HG03103 (cell line): Measurements from ENCODE around the gene TFEB.

Source experiments
- ATAC-seq: cut with Tn5 transposase; IDR thresholded peaks from one replicate; pipeline ENCODE4 v1.9.1; 2021; ENCODE audit warnings: low read depth; ENCODE audit not compliant: unreplicated experiment

The TFEB gene

DNA sequence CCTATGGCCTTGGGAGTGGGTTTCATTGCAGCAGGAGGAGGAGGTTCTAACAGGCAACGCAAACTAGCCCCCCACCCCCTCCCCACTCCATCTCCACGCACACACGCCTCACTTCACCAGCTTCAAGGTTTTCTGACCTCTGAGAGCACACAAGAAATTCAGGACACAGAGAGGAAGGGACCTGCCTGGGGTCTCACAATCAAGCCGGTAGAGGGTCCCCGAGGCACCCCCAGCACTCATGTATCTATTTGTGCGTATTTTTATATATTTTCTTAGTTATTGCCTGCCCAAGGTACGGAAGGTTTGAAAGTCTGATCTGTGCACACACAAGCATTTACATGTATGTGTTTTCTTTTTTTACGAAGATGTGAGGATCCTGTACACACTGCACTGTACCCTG is 80.2 kb downstream of the TFEB start:
- no peak for ATAC-seq

DNA sequence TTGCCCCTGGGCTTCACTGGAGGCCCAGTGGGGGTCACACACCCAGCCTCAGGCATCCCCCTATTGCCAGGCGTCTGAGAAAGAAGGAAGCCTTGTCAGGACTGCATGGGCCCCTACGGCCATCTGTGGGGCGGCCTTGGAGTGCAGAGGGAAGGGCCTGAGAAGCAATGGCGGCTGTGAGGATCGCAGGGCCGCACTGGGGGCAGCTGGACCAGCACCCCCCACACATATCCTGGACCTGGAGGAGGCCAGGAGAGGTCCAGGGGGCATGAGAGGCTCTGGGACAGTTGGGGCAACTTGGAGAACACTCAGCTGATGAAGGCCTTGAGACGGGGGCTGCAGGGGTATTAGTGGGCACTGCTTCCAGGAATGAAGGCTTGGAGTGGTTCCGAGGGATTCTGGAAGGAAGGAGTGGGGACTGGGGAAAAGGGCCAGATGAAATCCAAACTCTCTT is 80.7 kb downstream of the TFEB start:
- no peak for ATAC-seq

DNA sequence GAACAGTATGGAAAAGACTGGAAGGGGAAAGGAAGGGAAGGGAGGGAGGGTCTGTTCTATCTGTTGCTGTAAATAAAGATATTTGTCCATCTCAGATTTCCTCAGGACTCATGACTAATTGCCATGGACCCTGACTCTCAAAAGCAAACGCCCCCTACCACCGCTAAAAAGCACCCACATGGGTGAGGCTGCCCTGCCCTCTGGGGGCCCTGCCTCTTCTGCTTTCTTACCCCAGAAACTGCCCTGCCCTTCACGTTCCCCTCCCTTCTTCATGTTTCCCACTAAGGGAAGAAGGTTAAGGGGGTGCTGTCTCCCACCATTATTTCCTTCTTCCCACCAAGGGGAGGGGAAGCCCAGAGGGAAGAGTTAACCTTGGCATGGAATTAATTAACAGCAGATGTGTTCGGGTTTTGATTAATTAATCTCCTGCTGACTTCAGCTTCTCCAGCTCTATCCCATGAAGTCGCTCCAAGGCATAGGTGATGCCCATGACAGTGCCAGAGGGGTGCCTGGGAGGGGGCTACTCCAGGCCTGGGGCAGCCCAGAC is 81.2 kb downstream of the TFEB start:
- ATAC-seq, result no peak

DNA sequence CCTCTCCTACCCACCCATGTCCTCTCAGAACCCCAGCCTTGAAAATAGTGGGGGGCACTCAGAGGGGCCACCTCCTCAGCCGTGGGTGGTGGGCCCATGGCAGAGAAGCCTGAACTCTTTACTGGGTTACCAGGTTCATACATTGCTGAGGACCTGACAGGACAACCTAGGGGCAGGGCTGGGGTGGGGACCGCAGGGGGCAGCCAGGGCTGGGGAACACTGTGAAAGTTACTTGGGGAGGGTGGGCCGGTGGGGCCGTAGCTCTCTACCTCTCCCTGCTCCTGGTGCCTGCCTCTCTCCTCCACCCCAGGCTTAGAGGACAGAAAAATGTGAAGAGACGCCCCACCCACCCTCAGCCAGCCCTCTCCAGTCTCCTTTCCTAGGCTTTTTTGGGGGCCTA is 81.7 kb downstream of the TFEB start:
- ATAC-seq, result no peak

DNA sequence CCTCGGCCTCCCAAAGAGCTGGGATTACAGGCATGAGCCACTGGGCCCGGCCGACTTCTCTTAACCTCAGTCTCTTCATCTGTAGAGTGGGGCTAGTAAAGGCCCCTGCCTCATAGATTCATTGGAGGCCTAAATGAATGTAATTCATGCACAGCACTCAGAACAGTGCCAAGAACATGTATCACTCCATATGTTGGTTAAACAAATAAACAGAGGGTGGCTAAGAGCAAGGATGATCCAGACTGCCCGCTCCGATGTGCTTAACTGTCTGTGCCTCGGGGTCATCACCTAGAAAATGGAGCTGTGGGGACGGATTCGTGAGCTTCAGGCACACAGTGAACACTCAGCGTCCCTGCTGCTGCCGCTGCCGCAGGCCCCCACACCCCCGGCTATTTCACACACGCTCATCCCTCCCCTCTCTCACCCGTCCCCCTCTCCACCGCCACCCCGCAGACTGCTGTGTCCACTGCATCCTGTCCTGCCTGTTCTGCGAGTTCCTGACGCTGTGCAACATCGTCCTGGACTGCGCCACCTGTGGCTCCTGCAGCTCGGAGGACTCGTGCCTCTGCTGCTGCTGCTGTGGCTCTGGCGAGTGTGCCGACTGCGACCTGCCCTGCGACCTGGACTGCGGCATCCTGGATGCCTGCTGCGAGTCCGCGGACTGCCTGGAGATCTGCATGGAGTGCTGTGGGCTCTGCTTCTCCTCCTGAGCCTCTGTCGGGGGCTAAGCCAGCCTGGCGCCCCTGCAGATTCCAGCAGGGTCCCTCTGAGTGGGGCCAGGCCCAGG is 82.3 kb downstream of the TFEB start:
- no peak for ATAC-seq

DNA sequence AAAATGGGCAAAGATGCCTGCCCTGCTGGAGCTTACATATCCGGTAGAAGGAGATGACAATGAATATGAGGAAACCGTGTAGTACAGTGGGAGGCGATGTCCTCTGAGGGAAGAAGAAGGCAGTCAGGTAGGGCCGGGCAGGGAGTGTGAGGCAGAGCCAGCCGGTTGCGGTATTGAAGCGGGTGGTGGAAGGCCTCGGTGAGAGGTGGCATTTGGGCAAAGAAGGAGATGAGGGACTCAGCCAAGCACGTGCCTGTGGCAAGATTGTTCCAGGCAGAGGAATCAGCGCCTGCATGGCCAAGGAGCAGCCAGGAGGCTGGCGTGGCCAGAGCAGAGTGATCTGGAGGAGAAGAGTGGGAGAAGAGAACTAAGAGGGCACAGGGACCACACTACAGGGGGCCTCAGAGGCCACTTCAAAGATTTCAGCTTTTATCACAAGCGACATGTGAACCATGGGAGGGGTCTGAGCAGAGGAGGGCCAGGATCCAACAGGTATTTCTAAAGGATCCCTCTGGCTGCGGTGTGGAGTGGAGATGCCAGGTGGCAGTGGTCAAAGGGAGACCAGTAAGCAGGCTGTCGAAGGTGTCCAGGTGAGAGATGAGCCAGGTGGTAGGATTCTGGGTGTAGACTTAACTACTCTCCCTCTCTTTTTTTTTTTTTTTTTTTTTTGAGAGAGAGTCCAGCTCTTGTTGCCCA is 83.3 kb downstream of the TFEB start:
- ATAC-seq, result no peak

DNA sequence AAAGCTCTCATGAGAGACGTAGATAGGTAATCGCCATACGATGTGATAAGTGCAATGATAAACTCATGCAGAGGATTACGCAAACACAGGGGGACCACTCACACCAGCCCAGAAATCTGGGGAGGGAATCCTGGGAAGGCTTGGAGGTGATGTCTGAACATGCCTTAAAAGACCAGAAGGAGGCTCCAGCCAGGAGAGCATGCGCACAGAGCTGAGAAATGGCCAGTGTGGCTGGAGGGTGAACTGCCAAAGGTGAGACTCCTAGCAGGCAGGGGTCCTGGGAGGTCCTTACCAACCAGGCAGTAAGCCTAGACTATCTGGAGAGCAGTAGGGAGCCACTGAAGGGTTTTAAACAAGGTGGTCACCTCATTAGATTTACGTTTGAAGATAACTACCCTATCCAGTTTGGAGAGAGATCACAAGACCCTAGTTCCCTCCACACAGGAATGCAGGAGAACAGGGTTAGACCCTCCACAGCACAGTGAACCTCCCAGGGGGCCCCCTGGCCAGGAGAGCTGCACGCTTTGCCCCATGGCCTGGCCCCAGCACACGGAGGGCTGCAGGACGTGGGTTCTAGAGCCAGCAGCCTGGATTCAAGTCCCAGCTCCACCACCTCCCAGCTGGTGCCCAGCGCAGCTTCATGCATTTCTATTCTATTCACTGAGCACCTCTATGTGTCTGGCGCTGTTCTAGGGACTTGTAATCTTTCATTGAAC is 84.0 kb downstream of the TFEB start:
- no peak for ATAC-seq

DNA sequence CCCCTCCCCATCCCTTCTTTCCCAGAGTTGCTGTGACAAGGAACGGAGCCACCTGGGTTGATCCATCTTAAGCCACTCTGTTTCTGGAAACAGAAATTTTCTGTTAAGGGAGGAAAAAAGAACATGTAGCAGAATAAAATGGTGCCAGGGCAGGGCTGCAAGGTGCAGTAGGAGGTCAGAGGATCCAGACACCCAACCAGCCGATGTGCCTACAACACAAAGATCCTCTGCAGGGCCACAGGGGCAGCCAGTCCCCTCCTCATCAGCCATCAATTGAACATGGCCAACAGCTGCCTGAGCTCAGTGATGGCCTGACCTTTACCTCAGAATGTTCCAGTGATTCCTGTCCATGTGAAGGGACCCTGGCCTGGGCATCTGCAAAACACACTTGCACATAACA is 85.3 kb downstream of the TFEB start:
- ATAC-seq, result no peak

DNA sequence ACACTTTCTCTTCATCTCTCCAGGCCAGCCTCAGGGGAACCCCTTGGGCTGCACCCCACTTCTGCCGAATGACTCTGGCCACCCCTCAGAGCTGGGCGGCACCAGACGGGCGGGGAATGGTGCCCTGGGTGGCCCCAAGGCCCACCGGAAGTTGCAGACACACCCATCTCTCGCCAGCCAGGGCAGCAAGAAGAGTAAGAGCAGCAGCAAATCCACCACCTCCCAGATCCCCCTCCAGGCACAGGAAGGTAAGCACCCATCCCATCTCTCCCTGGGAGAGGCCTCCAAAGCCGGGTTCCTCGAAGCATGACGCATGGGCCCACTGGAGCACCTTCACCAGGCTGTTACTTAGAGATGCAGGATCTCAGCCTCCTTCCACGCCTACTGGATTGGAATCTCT is 85.8 kb downstream of the TFEB start:
- no peak for ATAC-seq

DNA sequence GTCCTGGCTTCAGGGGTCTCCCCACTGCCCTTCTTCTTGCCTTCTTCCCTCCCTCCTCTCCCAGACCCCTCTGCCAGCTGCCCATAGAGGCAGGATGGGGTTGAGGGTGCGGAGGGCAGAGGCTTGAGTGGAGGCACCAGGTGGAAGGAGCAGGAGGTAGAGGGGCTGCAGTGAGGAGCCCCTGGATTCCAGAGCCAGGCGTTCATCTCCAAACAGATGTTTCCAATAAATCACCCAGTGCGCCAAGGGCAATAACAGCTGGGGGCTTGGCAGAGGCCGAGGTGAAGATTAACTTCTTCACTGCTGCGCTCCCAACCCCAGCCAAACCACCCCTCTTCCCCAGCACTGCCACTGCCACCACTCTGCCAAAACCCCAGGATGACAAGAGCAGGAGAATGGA is 86.5 kb downstream of the TFEB start:
- no peak for ATAC-seq

DNA sequence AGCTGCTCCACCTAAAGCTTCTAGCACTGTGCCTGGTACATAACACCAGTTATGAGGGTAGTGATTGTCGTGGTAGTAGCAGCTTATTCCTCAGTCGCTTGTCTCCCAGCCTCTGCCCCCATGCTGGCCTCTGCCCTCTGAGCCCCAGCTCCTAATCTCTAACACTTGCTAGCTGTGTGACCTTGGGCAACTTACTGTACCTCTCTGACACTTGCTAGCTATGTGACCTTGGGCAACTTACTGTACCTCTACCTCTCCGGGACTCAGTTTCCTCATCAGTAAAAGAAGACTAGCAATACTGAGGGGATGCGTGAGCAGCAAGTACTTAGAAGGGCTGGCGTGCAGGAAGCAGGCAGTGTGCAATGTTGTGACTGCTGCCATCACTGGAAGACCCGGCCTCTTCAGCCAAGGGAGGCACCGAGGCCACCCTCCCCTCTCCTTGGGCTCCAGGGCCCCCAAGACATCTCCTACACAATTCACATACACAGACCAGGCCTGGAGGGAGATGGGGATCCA is 87.3 kb downstream of the TFEB start:
- ATAC-seq, result no peak

DNA sequence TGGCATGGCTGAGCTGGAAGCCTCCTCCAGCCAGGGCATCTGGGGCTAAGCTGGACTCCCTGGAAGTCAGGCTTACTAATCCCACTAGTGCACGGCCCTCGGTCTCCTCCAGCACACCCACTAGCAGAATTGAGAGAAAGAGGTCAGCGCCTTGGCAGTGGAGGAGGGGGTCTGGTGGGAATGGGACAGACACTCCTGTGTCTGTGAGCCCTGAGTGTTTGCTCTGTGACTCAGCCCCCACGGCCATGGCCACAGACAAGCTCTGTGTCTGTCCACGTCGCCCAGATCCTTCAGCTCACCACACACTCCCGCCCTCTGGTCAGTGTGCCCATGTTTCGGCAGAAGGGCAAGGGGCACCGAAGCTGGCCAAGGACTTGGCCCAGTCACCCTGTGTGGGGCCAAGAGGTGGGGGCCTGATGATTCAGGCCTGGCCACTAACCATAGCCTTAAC is 88.3 kb downstream of the TFEB start:
- ATAC-seq, result no peak

DNA sequence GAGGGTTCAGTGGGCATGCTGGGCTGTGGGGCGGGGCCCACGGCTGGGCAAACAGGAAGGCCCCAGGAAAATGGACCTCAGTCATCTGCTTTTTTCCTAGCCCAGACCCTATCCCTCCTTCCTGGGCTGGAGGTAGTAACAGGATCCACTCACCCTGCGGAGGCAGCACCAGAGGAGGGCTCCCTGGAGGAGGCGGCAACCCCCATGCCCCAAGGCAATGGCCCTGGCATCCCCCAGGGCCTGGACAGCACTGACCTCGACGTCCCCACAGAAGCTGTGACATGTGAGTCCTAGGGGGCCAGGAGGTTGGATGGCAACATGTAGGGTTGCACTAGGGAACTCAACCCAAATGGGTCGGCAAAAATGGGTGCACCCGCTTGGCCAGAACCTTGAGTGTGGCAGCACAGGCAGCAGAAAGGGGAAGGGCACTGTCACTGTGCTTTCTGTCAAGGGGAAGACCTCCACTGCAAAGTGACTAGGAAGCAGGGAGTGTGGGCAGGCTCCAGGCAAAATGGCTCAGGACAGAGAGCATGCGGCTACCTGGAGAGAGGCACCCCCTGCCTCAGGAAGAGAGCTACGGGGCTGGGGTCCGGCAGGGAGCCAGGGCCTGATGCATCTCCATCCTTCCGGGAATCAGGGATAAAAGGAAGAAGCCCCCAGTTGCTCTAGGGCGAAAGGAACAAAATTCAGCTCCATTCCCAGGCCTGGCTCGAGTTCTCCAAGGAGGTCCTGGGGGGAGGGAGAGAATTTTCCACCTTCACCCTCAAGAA is 89.2 kb downstream of the TFEB start:
- ATAC-seq, result no peak

DNA sequence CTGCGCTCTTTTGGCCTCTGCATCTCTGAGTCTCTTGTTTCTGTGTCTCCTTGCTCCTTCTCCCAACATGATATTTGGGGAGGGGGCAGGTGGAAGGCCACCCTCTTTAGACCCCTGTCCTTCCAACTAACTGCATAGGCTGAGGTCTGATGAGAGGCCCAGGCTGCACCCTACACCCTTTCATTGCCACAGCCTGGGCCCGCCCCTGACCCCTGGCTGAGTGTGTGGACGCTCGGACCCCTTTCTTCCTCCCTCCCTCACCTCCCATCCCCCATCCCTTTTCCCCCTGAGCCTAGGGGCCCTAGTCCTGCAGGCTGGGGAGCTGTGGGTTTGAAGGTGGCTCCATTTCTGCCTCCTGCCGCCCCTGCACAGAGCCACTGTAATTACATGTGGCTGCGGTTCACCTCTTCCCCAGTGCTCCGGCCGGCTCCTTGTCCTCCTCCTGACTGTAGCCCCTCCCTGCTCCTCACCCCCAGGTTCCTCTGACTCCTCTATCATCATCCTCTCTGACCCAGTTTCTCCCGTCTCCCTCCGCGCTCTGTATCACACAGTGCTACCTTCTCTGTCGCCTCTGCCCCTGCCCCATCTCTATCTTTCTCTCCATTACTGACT is 90.3 kb downstream of the TFEB start:
- ATAC-seq, result no peak

DNA sequence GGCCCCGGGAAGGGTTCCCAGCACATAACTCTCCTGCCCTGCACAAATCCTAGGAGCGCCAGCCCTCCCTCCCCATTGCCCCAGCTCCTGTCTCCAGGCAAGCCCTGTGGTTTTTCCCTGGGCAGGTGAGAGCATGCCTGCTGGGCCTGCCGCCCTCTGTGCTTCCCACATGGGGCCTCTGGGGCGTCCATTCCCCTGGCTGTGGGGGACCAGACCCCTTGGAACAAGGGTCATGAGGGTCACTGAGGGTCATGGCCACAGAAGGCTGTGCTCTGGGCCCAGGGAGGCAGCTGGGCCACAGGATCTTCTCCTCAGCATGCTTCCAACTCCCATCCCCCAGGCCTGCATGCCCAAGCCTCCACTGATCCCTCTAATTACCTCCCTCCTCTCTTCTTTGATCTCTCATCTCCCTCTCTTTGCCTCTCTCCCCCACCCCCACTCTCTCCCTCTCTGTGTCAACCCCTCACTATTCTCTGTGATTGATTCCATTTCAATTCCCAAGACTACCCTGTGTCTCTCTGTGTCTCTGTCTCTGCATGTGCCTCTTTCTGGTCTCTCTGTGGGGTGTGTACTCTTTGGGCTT is 91.0 kb downstream of the TFEB start:
- ATAC-seq, result no peak

DNA sequence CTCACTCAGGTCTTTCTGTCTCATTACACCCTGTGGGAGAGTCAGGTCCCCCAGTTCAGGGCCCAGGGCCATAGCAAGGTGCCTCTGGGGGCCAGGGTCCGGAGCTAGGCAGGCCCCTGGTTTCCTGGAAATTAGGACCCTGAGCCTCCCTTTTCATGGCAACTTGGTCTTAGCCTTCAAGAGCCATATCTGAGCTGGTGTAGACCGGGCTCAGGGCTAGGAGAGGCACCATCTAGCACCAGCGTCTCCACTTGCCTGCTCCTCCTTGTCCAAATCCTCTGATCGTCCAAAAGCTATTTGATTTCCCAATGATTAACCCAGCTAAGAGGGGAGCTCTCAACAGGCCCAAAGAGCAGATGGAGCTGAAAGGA is 91.5 kb downstream of the TFEB start:
- no peak for ATAC-seq

DNA sequence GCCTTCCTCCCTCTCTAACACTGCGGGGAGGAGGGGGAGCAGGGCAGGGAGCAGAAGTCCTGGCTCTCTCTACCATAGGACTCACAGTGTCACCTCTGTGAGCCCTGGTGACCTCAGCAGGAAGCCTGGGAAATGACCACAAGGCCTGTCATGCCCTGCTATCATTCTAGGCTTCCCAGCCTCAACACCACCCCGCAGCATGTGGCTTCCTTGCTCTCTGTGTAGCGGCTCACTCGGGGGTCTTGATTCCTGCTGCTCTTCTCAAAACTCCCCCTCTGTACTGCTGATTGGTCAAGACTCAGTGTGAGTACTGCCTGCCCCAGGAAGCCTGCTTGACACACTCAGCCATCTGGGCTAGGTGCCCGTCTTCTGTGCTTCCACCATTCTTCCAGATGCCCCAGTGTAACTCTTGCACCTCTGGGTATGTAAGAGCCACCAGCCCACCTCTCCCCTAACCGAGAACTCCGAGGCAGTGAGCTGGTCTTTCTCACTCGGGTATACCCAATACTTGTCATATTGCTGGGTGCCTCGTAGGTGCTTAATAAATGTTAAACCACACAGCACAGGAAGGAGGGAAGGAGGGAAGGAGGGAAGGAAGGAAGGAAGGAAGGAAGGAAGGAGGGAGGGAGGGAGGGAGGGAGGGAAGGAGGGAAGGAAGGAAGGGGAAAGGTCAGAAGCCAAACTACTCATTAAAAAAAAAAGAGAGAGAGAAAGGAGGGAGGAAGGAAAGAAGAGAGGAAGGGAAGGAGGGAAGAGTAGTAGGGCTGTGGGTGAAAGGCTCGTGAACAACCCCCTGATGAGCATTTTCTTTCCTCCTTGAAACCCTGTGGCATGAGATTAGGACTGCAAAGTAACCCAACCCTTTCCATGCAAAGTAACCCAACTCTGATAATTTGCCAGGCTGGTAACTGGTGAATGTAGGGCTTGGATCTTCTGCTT is 92.2 kb downstream of the TFEB start:
- ATAC-seq, result no peak
